Islet of Langerhans (tissue), 1 donor: Measurements from ENCODE around the gene SCGB1A1.

Experiments
- FAIRE-seq: peaks from one replicate; lab custom pipeline; 2011; peaks lifted over from hg19 to GRCh38; lab: Jason Lieb, UNC

Gene SCGB1A1

GRCh38 chr11:62450543-62451240 is 31.9 kb downstream of the SCGB1A1 start:
- no peak for FAIRE-seq

- FAIRE-seq: no peak
These were observed 32.4 kb downstream of the SCGB1A1 start for GRCh38 chr11:62451241-62451621.

- no peak for FAIRE-seq
These were observed 33.4 kb downstream of the SCGB1A1 start for GRCh38 chr11:62452261-62452660.

GRCh38 chr11:62452839-62453468 is 34.1 kb downstream of the SCGB1A1 start:
- no peak for FAIRE-seq

- FAIRE-seq: no peak
These were observed 37.8 kb downstream of the SCGB1A1 start for GRCh38 chr11:62456630-62457029.

GRCh38 chr11:62457478-62457877 is 38.6 kb downstream of the SCGB1A1 start:
- FAIRE-seq: no peak

- FAIRE-seq: no peak
These were observed 39.6 kb downstream of the SCGB1A1 start for GRCh38 chr11:62458212-62459002.

GRCh38 chr11:62459080-62459479 is 40.2 kb downstream of the SCGB1A1 start:
- no peak for FAIRE-seq

GRCh38 chr11:62461740-62462507 is 43.1 kb downstream of the SCGB1A1 start:
- no peak for FAIRE-seq

- FAIRE-seq: no peak
These were observed 43.7 kb downstream of the SCGB1A1 start for GRCh38 chr11:62462508-62462892.

- FAIRE-seq: no peak
These were observed 44.3 kb downstream of the SCGB1A1 start for GRCh38 chr11:62463121-62463542.

- no peak for FAIRE-seq
These were observed 45.8 kb downstream of the SCGB1A1 start for GRCh38 chr11:62464655-62465054.

- FAIRE-seq: no peak
These were observed 47.6 kb downstream of the SCGB1A1 start for GRCh38 chr11:62466444-62466843.

GRCh38 chr11:62468577-62468976 is 49.7 kb downstream of the SCGB1A1 start:
- no peak for FAIRE-seq

- FAIRE-seq: no peak
These were observed 52.8 kb downstream of the SCGB1A1 start for GRCh38 chr11:62471603-62472002.

- FAIRE-seq: no peak
These were observed 53.4 kb downstream of the SCGB1A1 start for GRCh38 chr11:62472063-62472884.
